Activated T-helper 1 cell treated with Interleukin-2 at 50 U/mL for 16 hours (primary cell): ENCODE measurements around the gene USP48.

Experiments used
- DNase-seq: peaks from one replicate; pipeline ENCODE4 v3.0.0-alpha.2; 2020; ENCODE audit warnings: low read depth

USP48 gene

DNA sequence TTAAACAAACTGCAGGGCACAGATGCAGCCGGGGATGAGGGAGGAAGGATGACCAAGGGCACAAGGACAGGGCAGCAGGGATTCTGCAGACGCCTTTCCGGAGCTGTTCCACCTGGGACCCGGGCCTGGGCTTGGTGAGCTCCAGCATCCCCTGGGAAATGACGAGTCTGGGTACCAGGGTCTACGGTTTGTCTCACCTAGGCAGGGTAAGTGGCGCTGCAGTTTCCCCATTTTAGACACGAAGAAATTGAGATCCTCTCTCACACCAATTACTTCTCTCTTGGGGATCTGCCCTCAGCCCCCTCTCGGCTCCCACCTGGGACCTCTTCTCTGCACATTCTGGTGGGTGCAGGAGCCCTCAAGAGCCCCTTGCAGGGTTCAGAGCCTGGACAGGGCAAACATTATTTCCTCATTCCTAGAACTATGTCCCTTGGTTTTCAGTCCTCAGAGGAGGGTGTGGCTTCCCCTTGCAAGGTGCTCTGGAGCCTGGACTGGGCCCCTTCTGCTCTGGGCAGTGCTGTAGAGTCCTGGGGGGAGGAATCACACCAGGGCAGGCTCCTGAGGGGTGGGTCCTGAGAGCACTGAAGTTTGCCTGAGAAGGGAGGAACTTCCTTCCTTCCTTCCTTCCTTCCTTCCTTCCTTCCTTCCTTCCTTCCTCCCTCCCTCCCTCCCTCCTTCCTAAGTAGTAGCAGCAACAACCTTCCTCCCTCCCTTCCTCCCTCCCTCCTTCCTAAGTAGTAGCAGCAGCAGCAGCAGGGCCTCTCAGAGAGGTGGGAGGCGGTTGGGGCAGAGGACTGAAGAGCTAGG is 129.8 kb downstream of the USP48 start:
- no peak for DNase-seq

DNA sequence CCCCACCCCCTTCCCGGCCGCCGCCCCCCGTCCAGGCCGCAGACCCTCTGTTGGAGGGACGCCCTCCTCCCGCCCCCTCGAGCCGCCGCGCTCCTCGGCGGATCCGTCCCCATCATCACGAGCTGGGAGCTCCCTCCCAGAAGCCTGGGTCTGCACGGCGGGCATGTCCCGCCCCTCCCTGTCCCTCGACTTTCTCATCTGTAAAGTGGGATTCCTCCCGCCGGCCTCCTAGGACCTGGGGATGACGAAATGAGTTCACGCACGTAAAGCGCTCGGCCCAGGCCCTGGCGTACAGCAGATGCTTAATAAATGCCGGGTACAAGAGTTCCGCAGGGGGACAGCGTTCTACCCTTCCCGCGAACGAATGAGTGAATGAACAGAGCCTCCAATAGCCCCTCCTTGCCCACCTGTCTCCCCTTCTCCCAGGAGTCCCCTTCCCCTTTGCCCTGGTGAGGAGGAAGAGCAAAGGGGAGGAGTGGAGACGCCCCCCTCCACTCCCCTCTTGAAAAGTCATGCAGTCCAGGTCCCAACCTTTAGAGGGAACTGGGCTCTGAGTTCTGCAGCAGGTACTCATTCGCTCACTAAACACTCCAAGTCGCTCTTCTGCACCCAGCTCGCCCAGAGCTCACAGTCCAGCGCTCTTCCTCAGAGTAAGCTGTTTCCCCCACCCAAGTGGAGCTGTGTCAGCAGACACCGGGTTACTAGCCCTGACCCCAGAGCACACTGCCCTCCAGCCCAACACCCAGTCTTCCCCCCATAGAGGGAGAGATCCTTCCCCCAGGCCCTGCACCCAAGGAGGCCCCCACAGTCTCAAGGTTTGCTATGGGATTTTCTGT is 130.6 kb downstream of the USP48 start:
- no peak for DNase-seq

DNA sequence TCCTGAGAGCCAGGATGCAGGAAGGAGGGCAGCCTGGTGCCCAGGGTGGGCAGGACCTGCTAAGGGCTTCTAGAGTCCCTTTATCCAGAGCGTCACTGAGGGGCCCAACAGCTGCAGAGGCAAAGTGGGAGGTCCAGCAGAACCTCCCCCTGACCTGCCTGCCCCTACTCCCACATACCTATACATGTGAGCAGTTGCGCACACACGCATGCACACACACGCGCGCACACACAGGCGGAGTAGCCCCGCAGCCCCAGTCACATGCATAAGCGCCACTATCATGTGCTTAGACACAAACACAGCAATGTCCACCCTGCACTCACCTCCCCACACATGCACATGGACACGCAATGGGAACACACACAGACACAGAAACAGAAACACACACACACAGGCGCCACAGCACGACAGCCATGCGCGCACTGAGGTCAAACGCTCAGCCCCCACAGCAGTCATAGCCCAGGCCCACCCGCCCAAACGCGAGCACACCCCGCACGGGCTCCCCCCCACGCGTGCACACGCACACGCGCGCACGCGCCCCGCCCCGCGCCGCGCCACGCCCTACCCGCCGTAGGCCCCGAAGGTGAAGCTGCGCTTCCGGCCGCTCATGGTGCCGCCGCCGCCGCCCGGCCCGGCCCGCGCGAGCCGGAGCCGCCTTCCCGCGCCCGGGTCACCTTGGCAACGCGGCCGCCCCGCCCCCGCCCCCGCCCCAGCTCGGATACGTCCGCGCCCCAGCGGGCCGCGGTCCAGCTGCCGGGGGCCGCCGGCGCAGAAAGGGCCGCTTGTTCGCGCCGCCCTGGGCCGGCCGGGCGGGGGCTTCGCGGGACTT is 131.5 kb downstream of the USP48 start:
- DNase-seq, result peak; percentile 42

DNA sequence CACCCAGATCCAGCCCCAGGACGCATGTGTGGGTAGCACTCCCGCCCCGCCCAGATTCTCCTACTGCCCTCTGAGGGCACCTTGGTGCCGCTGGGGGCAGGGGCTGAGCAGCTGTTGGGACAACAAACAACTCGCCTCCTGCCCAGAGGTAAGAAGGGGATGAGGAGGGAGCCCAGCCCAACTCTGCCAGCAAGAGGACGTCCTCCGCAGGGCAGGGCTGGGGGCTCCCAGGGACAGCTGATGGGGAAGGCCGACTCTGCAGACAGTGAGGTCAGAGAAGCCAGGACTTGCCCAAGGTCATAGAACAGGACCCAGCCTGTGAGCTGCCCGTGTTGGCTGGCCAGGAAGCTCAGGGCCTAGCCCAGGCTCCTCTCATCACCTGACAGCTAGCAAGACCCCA is 132.5 kb downstream of the USP48 start:
- no peak for DNase-seq

DNA sequence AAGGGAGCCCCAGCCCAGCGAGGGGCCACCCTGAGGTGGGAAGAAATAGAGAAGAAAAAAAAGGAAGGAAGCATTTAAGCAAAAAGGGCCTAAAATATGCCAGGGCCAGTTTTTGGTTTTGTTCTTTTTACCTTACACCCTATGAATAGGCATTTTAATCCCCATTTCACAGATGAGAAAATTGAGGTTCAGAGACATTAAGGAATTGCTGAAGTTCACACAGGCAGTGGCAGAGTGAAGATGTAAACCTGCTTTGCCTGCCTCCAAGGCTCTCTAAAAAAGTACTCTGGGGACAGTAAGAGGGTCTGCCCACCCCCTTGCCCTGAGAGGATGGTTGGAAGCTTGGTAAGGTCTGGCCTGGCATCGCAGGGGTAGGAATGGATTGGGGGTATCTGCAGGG is 133.6 kb downstream of the USP48 start:
- DNase-seq, result no peak

DNA sequence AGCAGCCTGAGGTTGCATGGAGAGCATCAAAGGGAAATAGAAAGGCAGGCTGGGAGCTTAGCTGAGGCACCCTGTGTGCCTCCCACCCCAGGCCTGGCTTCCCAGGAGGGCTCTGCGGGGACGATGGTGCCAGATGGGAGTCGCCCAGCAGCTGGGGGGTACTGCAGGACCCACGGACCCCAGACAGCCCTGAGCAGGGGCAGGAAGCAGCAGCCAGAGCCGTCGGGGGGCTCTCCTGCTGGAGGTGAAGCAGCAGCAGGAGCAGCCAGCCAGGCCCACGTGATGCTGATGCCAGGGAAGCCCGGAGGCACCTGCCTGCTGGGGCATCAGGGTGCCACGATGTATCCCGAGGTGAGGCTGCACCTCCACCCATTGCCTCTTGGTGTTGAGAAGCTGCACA is 134.2 kb downstream of the USP48 start:
- DNase-seq, result no peak

DNA sequence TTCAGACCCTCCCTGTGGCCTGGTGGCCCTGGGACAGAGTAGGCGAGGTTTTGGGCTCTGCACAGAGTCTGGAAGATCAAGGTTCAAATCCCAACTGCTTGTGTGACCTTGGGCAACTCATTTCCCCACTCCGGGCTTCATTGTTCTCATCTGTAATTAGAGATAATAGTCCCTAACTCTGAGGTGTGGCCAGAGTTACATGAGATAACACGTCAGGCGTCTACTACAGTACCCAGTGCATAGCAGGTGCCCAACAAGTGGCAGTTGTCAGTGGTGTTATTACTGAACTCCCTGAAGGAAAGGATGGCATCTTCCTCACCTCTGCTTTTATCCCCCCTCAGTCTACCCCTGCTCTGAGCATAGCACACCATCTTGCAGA is 134.6 kb downstream of the USP48 start:
- no peak for DNase-seq

DNA sequence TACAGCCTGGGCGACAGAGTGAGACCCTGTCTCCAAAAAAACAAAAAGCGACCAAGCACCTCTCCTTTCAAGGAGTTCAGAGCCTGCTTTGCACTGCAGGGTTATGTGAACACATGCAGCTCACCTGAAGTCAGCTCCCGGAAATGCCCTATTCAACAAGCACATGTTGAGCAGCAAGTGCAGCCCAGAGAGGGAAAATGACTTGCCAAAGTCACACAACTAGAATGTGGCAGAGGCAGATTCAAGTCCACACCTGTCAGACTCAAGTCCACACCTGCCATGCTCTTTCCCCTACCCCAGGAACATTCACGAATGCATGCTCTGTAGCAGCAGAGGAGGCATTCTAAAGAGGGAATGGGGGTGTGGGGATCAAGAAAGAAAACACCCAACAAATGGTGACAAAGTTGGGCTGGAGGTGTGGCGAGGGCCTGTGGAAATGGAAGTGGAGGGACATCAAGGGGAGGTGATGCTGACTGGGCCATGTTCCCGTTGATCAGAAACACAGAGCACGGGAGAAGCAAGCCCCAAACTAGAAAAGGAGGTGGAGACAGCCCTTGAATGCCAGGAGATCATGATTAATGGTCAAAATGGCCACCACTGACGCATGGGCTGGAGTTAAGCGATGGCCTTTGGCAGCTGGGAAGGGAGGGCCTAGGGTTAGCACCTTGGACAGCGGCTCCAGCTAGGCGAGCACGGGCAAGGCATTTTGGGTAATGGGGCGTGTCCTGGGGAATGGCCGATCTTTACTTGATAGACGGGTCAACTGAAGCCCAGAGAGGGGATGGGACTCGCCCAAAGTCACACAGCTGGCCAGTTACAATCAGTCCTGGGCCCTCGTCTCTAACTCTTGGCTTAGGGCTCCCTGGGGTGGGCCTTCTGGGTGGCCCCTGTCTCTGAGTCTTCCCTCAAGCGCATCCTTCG is 135.3 kb downstream of the USP48 start:
- no peak for DNase-seq

DNA sequence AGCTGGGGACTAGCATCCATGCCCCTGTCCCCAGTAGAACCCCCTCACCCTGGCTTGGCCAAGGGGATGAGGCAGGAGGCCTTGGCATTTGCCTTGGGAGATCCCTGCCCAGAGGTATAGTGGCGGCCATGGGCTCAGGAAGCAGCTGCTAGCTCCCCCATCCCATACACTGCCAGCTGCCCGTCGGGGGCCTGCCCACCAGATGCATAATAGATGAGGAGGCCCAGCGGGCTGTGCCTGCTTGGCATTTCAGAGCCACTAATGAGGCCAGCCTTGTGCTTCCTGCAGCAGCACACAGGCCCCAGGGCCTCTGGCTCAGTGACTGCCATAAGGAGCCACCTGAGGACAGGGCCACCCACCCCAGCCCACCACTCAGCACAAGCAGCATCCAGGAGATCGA is 137.4 kb downstream of the USP48 start:
- DNase-seq, result no peak

DNA sequence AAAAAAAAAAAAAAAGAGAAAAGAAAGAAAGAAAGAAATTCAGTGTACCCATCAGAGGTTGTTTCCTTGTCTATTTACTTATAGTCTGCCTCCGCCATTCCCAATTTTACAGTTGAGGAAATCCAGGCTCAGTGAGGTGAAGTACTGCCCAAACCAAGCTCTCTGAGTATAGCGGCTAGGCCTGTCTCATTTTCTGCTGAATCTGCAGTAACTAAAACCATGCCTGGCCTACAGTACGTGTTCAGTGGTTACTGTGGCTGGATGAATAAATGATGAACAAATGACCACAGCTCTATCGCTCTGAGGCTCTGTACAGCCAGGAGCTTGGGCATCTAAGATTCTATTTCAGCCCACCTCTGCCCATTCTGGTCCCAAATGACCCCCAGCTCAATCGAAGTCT is 138.0 kb downstream of the USP48 start:
- DNase-seq, result no peak

DNA sequence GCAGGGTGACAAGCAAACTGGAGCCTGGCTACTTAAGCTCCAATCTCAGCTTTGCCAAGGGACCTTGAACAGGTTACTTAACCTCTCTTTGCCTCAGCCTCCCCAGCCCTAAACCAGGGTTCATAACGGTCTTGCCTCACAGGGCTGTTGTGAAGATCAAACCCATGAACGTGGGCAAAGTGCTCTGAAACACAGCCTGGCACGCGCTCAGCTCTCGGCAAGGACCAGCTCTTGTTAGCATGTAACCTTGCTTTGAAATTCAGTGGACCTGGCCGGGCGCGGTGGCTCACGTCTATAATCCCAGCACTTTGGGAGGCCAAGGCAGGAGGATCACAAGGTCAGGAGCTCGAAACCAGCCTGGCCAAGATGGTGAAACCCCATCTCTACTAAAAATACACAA is 138.6 kb downstream of the USP48 start:
- no peak for DNase-seq

DNA sequence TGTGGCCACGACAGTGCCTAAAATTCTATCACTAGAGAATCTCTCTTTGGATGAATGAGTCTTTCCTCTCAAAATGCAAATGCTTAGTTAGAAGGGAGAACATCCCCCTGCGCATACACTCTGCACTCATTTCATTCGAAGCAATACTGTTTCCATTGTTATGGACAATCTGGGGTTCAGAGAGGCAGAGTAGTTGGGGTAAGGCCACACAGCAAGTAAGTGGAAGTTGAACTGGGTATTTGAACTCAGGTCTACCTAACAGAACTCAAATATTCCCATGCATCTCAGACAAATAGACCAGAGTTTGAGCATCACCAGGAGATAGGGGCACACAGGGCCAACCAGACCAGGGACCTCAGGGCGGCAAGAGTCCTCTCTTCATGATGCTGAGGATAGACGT is 139.3 kb downstream of the USP48 start:
- no peak for DNase-seq

DNA sequence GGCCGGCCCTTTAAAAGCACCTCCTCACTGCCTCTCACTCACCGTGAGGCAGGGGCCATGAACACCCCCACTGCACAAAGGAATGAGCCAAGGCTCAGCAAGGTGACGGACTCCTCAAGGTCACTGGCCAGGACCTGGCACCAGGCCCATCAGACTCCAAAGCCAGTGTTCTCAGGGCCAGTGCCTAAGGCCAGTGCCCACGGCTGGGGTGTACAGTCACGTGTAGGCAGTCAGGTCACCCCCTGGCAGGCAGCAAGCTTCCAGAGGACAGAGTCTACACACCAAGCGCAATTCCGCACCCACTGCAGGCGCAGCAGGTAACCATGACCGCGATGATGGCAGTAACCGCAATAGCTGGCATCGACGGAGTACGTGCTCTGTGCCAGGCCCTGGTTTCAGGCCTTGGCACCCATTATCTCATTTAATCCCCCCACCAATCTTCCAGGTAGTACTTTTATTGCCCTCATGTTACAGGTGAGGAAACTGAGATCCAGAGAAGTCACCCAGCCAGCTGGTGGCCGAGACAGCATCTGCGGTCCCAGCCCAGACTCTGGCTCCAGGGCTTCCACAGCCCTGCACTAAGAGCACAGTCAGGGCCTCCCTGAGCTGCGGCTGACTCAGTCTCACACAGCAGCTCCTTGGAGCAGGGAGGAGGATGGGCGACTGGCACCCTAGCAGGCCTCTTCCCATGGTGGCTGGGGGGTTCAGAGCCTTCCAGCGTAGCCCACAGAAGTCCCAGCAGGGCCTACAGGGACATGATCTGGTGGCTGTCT is 140.8 kb downstream of the USP48 start:
- no peak for DNase-seq

DNA sequence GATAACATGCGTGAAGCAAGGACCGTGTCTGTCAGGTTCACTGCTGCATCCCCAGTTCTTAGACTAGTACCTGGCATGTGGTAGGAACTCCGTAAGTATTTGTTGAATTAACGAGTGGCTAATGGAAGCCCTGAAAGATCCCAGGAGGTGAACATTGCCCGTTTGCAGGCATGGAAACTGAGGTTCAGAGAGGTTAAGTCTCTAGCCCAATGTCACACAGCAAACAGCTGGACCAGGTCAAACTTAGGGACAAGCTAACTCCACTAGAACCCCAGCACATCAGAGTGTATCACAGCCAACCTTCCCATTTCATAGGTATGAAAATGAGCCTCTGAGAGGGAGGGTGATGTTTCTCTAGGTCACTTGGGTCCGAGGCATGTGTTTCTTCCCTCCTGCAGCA is 141.4 kb downstream of the USP48 start:
- DNase-seq, result no peak

DNA sequence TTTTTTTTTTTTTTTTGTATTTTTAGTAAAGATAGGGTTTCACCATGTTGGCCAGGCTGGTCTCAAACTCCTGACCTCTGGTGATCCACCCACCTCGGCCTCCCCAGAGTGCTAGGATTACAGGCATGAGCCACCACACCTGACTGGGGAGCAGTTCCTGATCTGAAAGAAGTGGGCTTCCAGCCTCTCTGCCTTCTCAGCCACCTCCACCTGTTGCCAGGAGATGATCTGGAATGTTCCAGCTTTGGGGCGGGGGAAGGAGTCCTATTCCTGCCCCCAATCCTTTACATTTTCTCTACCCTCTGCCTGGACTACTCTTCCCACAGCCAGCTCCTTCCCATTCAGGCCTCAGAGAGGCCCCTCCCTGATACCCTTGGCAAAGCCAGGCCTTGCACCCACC is 141.9 kb downstream of the USP48 start:
- no peak for DNase-seq

DNA sequence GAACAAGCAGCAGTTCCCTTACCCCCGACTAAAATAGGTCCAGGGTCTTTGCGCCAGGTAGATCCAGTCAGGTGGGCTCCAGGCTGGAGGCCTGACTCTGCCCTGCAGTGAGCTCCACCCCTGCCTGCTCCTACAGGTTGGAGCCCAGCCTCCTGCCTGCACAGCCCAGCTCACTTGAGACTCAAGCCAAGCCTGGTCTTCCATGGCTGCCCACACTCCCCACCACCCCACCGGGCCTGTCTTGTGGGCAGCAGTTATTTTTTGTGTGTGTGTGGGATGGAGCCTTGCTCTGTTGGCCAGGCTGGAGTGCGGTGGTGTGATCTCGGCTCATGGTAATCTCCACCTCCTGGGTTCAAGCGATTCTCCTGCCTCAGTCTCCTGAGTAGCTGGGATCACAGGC is 142.3 kb downstream of the USP48 start:
- no peak for DNase-seq

DNA sequence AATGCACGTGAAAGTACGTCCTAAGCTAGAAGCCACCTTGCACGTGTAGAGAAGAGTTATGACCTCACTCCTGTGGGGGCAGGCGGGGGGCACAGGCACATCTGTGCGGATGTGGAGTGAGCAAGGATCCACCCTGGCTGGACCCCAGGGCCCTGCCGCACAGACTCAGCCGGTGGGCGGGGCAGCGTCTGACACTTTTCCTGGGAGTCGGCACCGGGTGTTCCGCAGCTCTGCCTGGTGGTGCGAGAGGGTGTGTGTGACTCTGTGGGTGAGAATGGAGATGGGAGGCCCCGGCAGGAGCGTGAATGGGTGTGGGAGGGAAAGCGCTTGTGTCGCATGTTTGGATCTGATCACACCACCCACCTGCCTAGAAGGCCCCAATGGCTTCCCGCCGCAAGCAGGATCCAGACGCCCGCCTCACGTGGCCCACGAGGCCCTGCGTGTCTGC is 143.3 kb downstream of the USP48 start:
- DNase-seq, result no peak

DNA sequence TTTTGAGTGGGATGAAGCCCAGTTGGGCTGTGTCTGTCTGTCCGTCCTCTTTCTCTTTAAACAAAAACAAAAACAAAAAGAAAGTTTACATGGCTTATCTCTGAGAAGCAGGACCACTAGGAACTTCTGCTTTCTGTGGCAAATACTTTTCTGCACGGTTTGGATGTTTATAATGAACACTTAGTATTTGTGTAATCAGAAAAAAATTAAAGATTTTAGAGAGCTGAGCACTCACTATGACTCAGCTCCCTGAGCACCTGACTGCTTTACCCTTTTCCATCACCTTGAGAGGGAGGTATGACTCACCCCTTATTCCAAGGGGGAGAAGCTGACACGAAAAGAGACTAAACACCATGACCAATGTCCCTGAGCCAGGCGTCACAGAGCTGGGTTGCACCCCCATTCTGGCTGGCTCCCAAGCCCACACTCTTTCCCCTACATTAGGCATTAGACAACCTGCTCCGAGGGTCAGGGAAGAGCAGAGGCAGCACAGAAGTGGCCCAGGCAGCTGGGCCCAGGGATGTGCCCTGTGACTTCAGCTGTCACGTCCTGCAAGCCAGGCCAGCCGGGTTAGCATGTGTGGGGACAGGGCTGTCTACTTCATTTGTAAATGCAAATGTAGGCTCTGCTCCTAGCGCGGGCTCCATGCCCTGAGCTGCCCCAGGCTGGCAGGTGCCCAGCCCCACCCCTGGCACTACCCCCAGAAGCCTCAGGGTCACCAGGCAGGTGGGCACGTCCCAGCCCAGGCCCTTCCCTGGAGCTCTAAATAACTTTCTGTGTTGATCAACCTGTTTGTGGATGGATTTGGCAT is 144.2 kb downstream of the USP48 start:
- no peak for DNase-seq

DNA sequence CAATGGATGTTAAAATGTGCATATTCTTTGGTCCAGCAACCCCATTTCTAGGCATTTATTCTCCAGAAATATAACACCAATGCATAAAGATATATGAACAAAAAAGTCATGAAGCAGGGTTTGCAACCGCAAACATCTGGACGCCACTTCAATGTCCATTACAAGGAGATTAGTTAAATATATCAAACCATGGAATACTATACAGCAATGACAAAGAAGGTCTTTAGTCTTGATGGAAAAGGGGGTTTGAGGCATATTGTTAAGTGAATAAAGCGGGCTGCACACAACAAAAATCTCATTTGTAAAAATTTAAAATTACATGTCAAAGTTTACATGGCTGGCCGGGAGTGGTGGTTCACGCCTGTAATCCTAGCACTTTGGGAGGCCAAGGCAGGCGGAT is 145.4 kb downstream of the USP48 start:
- no peak for DNase-seq

DNA sequence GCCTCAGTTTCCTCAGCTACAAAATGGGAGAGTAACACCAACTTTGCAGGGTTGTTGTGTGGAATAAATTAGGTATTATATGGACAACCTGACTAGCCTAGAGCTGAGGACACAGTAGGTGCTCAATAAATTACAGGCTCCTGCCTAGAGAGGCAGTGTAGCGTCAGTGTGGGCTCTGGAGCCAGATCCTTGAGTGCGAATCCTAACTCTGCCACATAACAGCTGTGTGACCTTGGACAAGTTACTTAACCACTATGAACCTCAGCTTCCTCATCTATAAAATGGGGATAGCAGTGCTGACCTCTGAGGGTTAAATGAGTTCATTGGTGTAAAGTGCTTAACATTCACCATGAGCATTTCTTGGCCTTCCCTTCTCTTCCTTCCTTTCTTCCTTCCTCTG is 146.9 kb downstream of the USP48 start:
- no peak for DNase-seq
